ENCODE measurements around the gene IPO7. TPM values are rescaled to one million over a fixed set of nuclear protein-coding genes. Genes with fewer than 3 reads are reported as not detected.

Gene IPO7
- total and polyA plus RNA-seq, 2 of the 13 experiments (the other 11 are each of a cell fraction or from before 2014, with no cell fraction given) = 59.4 to 98.4 TPM

DNA sequence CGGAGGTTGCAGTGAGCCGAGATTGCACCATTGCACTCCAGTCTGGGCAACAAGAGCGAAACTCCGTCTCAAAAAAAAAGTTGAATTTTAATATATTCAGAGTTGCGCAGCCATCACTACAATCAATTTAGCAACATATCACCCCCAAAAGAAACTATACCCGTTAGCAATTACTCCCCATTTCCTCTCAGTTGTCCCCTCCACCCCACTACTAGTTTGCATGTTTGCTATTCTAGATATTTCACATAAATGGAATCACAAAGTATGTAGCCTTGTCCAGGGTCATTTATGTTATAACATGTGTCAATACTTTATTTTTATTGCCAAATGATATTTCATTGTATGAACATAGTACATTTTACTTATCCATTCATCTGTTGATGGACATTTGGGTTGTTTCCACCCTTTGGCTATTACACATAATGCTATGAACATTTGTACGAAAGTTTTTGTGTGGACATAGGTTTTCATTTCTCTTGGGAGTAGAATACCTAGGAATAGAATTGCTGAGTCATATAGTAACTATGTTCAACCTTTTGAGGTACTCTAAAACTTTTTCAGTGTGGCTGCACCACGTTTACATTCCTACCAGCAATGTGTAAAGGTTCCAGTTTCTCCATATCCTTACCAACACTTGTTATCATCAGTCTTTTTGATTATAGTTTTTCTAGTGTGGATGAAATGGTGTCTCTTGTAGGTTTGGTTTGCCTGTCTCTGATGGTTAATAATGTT lies 78.5 kb downstream of the IPO7 start:
- in situ Hi-C loops (cut with HindIII; ENCODE audit: extremely low pct_ligation_motif_present, low pct_unique_long_range_greater_than_20kb) = no loop called here
- DNase-seq (ENCODE audit: low spot score) (peak; percentile 32), FAIRE-seq (no peak), ATAC-seq (no peak)
- Histone ChIP-seq H2AFZ (ENCODE audit: low read length) (no peak overlapping the region), H3K9me3 (ENCODE audit: low read length) (no peaks in the 10 kb centered on the region), H4K20me1 (ENCODE audit: insufficient read depth, low read length) (no peaks in the 10 kb centered on the region), H3K27ac (ENCODE audit: extremely low read length, insufficient read depth, low read length) (peak overlapping the region; percentile 55), H3K9ac (ENCODE audit: insufficient read depth, low read depth, low read length) (no peak overlapping the region), H3K79me2 (ENCODE audit: insufficient read depth, low read length) (peaks cover 57% of the 10 kb centered on the region), H3K4me3 (replicated peaks in 1 of 3; ENCODE audit: insufficient read depth in 1 of 3, low read depth in 2 of 3, low read length in 3 of 3) (peak overlapping the region in 1 of 3 experiments; percentile 2; a peak in 1 of 6 replicates), H3K36me3 (replicated peaks in 1 of 2; ENCODE audit: control insufficient read depth in 1 of 2, insufficient read depth in 2 of 2, low read length in 2 of 2) (no peaks in the 10 kb centered on the region), H3K27me3 (ENCODE audit: control insufficient read depth in 1 of 2, insufficient read depth in 2 of 2, low read length in 2 of 2) (no peaks in the 10 kb centered on the region; a peak in 1 of 5 replicates), H3K4me1 (ENCODE audit: insufficient read depth, low read length) (peaks cover 22% of the 10 kb centered on the region), H3K4me2 (ENCODE audit: low read depth, low read length) (peak overlapping the region; percentile 46)
- intact Hi-C loops (cut with micrococcal nuclease; ENCODE audit: unreplicated experiment) = loop anchor here (5.0 kb wide), 3 partner anchors 44 to 844 kb away; partner anchors contain the start of genes ADM and WEE1
- ChIA-PET CTCF (ENCODE audit: low intra/inter-chr PET ratio, low total read pairs) (no interaction called here), POLR2A (no interaction called here)
- no TSS peak for BruUV-seq (replicated peaks)
- no peak for TF ChIP-seq MEF2D (CRISPR knock-in tag; IDR thresholded peaks at IDR 0.05)
- TF ChIP-seq SRSF9 (IDR thresholded peaks at IDR 0.05; ENCODE audit: borderline replicate concordance, insufficient read depth, low read depth, low read length, poor library complexity, severe bottlenecking) = no peak
- TF ChIP-seq MAFF (IDR thresholded peaks at IDR 0.05; ENCODE audit: low read depth, low read length) = peak; percentile 87
- TF ChIP-seq, protein P1, sequence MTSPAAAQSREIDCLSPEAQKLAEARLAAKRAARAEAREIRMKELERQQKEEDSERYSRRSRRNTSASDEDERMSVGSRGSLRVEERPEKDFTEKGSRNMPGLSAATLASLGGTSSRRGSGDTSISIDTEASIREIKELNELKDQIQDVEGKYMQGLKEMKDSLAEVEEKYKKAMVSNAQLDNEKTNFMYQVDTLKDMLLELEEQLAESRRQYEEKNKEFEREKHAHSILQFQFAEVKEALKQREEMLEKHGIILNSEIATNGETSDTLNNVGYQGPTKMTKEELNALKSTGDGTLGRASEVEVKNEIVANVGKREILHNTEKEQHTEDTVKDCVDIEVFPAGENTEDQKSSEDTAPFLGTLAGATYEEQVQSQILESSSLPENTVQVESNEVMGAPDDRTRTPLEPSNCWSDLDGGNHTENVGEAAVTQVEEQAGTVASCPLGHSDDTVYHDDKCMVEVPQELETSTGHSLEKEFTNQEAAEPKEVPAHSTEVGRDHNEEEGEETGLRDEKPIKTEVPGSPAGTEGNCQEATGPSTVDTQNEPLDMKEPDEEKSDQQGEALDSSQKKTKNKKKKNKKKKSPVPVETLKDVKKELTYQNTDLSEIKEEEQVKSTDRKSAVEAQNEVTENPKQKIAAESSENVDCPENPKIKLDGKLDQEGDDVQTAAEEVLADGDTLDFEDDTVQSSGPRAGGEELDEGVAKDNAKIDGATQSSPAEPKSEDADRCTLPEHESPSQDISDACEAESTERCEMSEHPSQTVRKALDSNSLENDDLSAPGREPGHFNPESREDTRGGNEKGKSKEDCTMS (CRISPR knock-in tag; conservative IDR thresholded peaks at IDR 0.05) = no peak
- TF ChIP-seq, protein P2, sequence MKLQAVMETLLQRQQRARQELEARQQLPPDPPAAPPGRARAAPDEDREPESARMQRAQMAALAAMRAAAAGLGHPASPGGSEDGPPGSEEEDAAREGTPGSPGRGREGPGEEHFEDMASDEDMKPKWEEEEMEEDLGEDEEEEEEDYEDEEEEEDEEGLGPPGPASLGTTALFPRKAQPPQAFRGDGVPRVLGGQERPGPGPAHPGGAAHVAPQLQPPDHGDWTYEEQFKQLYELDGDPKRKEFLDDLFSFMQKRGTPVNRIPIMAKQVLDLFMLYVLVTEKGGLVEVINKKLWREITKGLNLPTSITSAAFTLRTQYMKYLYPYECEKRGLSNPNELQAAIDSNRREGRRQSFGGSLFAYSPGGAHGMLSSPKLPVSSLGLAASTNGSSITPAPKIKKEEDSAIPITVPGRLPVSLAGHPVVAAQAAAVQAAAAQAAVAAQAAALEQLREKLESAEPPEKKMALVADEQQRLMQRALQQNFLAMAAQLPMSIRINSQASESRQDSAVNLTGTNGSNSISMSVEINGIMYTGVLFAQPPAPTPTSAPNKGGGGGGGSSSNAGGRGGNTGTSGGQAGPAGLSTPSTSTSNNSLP (IDR thresholded peaks at IDR 0.05; ENCODE audit: low read depth, low read length) = 0 out of 2 replicates have a peak, but pooled peaks have one; percentile 8
- TF ChIP-seq FOXA1 (IDR thresholded peaks at IDR 0.05) = no peak
- peak; percentile 24; the same call in 1 of the 2 replicates for TF ChIP-seq FOXA1 (CRISPR knock-in tag; IDR thresholded peaks at IDR 0.05)
- TF ChIP-seq NFE2 (CRISPR knock-in tag; IDR thresholded peaks at IDR 0.05) = peak; percentile 84; the same call in 1 of the 2 replicates
- peak; percentile 31; the same call in 1 of the 2 replicates for TF ChIP-seq GATAD2A (CRISPR knock-in tag; IDR thresholded peaks at IDR 0.05)
- no peak for TF ChIP-seq ZNF207 (IDR thresholded peaks at IDR 0.05; ENCODE audit: borderline replicate concordance)
- peak; percentile 98 for TF ChIP-seq NFE2L2 (IDR thresholded peaks at IDR 0.05; ENCODE audit: low read length)
- TF ChIP-seq, protein P3, sequence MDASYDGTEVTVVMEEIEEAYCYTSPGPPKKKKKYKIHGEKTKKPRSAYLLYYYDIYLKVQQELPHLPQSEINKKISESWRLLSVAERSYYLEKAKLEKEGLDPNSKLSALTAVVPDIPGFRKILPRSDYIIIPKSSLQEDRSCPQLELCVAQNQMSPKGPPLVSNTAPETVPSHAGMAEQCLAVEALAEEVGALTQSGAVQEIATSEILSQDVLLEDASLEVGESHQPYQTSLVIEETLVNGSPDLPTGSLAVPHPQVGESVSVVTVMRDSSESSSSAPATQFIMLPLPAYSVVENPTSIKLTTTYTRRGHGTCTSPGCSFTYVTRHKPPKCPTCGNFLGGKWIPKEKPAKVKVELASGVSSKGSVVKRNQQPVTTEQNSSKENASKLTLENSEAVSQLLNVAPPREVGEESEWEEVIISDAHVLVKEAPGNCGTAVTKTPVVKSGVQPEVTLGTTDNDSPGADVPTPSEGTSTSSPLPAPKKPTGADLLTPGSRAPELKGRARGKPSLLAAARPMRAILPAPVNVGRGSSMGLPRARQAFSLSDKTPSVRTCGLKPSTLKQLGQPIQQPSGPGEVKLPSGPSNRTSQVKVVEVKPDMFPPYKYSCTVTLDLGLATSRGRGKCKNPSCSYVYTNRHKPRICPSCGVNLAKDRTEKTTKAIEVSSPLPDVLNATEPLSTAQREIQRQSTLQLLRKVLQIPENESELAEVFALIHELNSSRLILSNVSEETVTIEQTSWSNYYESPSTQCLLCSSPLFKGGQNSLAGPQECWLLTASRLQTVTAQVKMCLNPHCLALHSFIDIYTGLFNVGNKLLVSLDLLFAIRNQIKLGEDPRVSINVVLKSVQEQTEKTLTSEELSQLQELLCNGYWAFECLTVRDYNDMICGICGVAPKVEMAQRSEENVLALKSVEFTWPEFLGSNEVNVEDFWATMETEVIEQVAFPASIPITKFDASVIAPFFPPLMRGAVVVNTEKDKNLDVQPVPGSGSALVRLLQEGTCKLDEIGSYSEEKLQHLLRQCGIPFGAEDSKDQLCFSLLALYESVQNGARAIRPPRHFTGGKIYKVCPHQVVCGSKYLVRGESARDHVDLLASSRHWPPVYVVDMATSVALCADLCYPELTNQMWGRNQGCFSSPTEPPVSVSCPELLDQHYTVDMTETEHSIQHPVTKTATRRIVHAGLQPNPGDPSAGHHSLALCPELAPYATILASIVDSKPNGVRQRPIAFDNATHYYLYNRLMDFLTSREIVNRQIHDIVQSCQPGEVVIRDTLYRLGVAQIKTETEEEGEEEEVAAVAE (CRISPR knock-in tag; IDR thresholded peaks at IDR 0.05; ENCODE audit: borderline replicate concordance) = no peak
- TF ChIP-seq MAFK (conservative IDR thresholded peaks at IDR 0.05 in 1 of 2, IDR thresholded peaks at IDR 0.05 in 1 of 2; ENCODE audit: low read length in 2 of 2) = peak; percentile 92 to 93
- WGBS (ENCODE audit: low lambda C conversion rate) = 82% methylated on average over 8 of the region's 8 CpGs

Data from HepG2 (cell line).